HG03135 (cell line): Measurements from ENCODE around the gene COL4A2.
"Not testable (repeated sequence)": the region's sequence is repeated elsewhere in the genome, so short reads cannot be mapped to it uniquely, and the experiment has no call there.

ENCODE experiments used
- ATAC-seq: cut with Tn5 transposase; IDR thresholded peaks from one replicate; pipeline ENCODE4 v1.9.1; 2021; ENCODE audit warnings: mild to moderate bottlenecking, moderate library complexity; ENCODE audit not compliant: unreplicated experiment

The COL4A2 gene

DNA sequence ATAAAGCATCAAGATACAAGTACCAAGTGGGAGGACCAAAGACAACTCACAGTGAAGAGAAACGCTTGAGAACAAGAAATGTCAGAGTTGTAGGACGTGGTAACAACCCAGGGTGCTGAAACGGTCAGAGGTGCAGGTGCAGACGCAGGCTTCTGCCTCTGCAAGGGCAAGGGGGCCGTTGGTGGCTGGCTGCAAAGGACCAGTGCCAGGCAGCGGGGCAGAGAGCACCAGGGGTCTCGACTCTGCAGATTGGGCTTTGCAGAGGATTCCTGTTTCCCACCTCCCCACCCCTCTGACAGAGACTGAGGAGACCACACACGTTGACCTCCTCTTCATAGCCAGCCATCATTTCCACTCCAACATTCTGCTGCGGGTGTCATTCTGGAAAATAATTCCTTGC lies 216.1 kb downstream of the COL4A2 start:
- ATAC-seq, result no peak

DNA sequence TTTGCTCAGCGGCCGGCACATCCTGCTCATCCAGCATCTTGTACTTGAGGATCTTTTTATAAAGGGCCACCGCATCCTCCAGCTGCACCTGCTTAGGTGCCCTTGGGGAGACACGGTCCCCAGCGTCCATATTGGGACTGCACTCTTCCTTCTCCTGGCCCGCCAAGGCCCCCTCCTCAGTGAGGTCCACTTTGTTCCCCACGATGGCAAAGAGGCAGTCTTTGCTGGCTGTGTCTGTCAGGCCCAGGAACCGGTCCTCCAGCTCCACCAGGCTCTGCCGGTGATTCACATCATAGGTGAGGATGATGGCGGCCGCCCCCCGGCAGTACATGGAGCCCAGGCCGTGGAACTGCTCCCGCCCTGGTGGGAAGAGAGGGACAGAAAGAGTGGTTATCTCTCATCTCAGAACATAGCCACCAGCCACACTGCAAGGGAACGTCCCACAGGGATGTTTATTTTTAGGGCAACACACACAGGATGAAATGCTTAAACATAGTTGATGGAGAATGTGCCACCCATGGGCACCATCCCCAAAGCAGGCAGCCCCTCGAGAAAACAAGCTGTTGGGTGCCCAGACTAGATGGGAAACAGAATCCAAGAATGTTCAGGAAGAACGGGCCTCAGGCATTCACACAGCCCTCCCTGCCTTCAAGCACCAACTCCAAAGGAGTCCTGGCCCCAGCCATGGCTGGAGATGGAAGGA lies 216.9 kb downstream of the COL4A2 start:
- ATAC-seq, result no peak

DNA sequence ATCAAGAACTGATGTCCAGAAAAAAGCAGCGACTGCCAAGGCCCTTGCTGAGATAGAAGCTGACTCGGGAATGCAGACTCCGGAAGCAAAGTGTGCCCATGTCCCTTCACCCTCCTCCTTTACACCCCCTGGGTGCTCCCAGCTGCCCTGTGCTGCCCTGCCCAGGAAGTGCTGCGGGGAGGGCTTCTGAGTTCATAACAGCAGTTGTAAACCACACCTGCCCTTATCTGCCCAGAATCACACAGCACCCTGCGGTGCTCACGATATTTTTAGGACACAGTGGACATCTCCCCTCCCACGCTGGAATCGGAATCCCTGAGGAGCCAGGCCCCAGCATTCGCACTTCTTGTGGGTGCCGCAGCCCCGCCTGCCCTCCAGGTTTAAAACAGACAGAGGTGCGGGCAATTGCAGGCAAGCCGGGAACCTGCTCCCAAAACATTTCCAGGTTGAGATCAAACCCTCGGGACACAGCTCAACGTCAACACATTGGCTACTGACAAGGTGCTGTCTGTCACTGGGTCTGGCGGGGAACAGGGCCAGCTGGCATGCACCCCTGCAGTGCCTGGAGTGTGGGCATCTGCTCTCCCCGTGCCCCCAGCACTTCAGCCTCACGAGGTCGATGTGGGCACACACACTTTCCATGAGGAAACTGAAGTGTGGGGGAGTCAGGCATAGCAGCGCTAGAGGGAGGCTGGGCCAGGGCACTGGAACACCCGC lies 217.6 kb downstream of the COL4A2 start:
- no peak for ATAC-seq

DNA sequence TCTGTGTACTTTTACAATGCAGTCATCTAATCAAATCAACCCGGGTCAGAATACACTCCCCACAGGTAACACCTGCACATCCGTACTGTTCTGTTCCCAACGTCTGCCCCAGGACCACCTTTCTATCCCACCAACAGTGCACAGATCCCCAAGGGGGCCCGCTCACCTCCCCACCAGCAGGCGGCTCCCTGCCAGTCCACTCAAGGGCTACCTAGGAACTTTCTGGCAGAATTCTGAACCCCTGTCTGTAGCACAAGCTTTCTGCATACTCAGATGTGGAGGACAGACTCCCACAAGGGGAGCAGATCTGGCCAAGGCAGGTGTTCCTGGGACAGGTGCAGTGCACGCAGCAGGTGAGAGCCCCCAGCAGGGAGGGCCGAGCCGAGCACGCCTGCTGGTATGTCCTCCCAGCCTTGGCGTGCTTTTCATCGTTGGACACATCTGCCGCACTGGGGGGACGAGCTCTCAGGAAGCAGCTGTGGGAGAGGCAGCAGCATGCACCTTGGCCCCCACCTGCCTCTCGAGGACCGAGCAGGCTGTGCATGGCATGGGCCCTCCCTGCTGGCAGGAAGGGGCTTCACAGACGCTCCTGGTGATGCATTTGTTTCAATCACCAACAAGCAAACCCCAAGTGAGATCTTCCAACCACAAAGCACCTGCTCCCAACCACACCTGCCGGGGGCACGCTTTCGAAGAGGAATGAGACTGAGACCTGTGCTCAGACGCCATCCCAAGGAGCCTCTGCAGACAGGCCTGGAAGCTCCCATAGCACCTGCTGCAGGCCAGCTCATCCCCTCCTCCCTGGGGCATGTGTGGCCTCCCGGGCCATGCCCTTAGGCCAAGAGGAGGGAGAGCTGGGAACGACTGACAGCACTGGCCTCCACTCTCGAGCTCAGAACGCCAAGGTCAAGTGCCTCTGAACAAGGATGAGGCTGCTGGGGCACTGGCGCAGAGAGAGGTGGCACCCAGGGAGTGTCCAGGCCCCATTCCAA lies 218.5 kb downstream of the COL4A2 start:
- ATAC-seq, result peak; percentile 77

DNA sequence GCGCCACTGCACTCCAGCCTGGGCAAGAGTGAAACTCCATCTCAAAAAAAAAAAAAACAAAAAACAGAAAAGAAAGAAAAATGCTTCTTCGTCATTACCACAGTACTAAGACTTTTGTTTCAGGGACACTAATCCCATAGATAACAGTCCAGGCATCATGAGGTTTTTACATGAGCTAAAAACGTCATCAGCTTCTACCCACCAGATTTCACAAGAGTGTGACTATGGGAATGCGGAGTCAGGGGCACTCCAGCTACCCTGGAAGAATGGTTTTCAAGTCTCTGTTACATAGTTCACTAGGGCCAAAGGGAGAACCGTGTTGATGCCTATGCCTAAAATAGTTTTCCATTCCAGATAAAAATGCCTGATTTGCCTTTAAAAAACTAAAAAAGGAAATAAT lies 221.3 kb downstream of the COL4A2 start:
- ATAC-seq, result no peak

DNA sequence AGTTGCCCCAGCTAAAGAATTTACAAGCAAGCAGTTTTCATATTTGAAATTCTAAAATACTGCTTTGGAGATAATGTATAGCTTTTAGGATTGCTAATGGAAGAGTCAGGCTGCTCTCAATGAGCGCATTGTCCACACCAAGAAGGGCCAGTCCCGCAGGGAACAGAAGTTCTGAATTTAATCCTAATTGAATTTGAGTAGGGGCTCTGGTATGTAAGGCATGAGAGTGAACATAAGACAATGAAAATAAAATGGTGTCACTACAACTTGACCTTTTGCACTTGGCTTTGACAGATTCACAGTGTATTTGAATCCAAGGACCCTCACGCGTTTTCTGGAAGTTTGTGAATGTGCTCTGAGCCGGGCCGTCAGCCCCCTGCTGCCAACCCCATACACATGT lies 221.8 kb downstream of the COL4A2 start:
- ATAC-seq, result no peak

DNA sequence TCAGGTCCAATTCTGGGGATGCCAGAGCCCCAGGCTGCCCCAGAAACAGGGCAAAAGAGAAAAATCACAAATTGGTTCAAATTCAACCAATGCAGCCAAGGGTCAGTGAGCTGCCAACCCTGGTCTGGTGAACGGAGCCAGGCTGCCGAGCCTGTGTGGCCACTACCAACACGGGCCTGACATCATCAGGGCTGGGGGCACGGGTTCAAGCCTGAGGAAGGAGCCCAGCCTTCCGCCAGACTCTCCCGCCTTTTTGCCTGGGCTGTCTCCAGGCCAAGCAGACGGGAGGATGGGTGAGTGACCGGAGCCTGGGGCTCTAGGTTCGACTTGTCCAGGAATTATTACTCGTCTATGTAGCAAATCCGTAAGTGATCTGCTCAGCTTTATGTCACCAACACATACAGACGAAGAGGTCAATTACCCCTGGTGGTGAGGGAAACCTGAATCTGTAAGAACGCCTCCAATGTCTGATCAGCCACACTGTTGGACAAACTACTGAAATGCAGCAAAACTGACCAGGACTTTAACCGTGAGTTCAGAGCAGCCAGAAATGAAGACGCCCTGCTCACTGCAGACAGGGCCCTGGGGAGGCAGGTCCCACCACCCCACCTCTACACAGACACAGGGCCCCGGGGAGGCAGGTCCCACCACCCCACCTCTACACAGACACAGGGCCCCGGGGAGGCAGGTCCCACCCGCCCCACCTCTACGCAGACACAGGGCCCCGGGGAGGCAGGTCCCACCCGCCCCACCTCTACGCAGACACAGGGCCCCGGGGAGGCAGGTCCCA lies 222.6 kb downstream of the COL4A2 start:
- no peak for ATAC-seq

DNA sequence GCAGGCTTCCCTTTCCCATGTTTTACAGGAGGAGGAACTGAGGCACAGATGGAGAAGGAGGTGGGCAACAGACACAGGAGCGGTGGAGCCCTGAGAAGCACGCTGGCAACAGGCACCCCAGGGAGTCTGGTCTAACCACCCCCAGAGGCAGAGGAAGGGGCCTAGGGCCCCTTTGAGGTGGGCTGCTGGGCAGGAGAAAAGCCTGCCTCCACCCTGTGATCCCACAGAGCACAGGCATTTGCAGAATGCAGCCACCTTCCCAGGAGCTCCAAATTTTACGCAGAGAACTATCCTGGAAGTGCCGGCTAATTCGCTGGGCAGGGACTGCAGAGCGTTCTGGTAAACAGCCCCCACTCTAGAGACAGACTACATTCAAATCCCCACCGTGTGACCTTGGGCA lies 224.0 kb downstream of the COL4A2 start:
- no peak for ATAC-seq

DNA sequence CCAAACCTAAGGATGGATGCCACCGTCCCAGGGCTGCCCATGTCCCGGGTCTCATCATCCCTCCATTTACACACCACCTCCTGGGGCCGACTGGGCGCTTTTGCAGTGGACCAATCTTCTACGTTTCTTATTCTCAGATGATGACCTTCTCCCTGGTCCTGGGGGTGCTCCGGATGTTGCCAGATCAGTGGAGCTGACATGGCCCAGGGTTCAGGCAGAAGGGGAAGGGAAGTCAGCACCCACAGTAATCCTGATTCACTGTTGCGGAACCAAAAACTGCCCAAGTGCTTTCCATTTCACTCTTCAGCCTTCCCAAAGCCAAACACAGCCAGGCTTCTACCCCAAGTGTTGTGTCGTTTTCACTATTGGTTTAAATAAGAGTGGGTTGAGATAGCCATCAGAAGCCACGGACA lies 224.6 kb downstream of the COL4A2 start:
- ATAC-seq, result no peak

DNA sequence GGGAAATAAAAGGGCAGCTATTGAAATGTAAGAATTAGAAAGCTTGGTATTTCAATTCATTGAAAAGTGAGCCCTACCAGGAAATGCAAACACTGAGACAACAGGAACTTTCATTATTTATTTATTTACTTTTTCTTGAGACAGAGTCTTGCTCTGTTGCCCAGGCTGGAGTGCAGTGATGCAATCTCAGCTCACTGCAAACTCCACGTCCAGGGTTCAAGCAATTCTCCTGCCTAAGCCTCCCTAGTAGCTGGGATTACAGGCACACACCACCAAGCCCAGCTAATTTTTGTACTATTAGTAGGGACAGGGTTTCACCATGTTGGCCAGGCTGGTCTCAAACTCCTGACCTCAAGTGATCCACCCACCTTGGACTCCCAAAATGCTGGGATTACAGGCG lies 225.2 kb downstream of the COL4A2 start:
- not testable (repeated sequence) for ATAC-seq

DNA sequence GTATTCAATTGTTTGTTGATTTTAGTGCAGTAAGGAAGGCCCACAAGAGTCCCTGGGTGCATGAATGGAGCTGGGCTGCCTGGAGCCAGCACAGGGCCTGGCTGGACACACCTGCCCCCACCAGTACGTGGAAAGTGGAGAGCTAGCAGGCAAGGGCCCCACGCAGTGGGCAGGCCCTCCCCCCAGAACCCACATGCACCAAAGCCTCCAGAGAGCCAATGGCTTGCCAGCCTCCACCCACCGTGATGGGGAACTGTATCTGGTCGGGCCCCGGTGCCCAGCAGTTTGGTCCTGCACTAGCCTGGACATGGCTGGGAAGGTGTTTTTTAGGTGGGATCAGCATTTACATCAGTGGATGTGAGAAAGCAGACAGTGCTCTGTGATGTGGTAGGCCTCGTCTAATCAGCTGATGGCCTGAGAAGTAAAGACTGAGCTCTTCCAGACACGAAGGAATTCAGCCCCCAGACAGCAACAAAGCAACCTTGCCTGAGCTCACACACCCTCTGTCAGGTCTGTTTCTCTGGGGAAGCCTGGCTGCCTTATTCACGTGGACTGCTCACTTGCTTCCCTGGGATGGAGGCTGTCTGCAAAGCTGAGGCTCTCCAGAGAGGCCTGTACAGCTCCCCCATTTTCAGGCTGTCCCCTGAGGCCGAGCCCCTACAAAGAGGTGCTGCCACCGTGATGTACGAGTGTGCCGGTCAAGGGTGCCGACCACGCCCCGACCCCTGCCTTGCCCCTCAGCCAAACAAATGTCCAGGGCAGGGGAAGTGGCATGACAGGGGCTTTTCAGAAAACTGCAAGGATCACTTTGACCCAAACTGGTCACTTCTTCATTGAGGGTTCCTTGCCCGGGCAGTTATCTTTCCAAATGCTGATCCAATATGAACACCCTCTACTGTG lies 226.9 kb downstream of the COL4A2 start:
- no peak for ATAC-seq

DNA sequence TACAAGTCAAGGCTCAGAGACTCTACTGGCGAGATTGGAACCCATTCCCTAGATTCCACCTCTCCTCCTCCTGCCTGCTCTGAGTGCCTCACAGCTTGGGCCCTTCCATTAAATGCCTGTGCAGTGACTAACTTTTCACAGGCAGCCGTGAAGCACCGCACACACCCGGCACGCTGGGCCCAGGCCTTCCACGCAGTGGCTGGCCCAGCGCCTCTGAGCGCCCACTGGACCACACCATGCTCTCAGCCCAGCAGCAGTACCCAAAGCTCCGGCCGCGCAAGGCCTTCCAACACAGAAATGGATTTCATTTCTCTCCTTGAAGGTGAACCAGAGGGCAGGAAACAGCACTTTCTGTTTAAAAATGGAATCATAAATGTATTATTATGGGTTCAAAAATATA lies 228.4 kb downstream of the COL4A2 start:
- no peak for ATAC-seq

DNA sequence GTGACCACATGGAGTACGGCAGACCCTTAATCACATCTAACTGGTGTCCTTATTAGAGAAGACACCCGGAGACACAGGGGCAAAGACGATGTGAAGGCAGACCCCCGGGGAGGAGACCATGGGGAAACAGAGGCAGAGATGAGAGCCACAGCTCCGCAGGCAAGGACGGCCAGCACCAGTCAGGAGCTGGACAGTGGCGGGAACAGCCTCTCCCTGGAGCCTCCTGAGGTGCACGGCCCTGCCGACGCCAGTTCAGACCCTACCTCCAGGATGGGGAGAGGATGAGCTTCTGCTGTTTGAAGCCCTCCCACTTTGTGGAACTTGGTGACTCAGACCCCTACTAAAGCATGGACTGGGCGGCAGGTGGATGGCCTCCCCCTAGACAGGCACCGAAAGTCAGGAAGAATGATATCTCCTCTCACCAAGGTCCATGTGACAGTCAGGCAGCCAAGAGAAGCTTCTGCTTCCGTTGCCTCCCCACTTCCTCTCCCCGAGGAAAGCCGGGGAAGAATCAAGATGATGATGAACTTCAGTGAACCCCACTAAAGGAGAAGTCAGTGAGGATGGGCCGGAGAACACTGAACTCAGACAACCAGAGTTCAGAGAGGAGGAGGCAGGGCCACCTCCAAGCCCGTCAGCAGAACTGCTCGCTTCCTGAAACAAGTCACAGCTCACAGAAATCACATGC lies 229.1 kb downstream of the COL4A2 start:
- no peak for ATAC-seq

DNA sequence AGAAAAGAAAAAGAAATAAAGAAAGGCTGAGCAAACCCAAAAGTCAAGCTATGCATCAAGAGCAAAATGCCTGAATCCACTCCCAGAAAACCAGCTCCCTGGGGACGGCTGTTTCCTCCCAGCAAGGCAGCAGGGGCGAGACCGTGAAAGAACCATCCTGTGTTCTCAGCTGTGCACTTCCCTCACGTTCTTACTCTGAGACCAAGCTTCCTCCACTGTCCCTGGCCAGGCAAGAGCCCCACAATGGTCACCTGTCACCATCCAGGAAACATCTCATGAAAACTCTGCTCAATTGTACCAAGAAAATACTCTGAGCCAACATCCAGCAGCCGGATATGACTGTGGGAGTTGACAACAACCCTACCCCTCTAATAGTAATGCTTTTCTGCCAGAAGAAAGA lies 231.5 kb downstream of the COL4A2 start:
- ATAC-seq, result no peak

DNA sequence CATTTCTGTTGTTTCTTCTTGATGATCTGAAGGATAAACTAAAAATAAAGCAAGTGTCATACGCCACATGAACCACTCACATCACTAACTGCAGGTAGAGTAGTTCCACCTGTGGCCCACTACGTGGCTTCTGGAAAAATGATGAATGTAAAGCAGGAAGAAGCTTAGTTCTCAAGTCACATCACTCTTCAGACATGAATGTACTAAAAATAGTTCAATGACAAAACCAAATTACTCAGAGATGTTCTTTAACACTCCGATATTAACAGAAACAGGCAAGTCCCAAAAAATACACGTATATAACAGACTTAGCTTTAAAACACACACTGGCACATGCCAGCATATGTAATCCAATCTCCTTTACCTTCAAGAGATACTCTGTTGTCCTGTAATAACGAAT lies 232.8 kb downstream of the COL4A2 start:
- ATAC-seq, result no peak

DNA sequence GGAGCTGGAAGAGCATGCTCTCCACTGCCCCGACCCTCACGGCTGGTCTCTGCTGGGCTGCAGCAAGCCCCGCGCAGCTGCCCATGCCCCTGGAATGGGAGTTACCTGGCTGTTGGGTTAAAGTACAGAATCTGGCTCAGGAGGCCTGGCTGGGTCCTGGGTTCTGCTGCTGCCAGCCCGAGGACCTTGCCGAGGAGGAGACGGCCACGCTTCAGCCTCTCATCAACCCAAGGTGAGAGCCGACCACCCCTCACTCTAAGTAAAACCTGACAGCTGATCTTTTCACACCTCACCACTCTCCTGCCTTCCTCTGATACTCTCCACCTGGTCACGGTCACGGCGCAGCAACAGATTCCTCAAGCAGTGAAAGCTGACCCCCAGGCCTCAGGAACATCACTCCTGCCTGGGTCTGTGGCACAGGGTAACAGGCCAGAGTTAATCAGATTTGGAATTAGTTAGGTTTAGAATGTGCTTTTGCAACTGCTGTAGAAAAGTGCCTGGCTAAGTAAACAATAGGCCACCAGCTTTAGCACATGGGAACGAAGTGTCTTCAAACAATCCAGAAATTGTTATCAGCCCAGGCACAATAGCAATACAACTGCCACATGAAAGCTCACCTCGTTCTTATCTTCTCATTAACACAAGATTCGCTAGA lies 233.9 kb downstream of the COL4A2 start:
- ATAC-seq, result no peak

DNA sequence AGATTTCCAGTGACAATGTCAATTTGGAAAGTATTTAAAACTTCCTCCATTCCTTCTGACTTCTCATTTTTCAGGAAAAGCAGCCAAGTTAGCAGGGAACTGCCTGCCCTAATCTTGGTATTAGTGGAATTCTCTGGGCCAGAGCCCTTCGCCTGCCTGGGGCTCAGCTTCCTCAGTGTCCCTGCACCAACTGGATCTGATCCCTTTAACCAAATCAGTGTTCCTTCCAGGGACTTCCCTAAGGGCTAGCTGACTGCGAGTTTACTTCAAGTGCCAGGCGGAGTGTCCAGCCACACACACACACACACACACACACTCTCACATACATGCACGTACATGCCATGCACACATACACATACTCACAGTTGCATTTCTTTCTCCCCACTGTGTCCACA lies 234.4 kb downstream of the COL4A2 start:
- ATAC-seq, result no peak

DNA sequence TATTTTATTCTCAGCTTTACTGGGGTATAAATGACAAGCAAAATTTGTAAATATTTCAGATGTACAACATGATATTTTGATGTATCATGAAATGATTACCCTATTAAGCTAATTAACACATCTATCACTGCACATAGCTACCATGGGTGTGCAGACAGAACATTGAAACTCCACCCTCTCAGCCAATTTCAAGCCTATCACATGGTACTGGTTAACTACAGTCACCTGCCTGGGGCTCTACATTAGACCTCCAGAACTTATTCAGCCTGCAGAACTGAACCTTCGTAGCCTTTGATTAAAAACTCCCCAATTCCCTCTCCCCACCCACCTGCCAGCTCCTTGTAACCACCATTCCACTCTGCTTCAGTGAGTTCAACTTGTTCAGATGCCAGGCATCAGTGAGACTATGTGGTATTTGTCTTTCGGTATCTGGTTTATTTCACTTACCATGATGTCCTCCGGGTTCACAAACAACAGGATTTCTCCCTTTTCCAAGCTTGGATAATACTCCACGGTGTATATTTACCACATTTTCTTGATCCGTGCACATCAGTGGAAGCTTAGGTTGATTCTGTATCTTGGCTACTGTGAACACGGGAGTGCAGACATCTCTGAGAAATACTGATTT lies 235.2 kb downstream of the COL4A2 start:
- no peak for ATAC-seq
